IPS DF 4.7 (cell line): ENCODE data around the gene EDA.

ENCODE experiments used
- DNase-seq: peaks from one replicate; pipeline ENCODE4 v3.0.0-alpha.2; 2013; ENCODE audit warnings: low spot score; ENCODE audit errors: extremely low read depth

The EDA gene

DNA sequence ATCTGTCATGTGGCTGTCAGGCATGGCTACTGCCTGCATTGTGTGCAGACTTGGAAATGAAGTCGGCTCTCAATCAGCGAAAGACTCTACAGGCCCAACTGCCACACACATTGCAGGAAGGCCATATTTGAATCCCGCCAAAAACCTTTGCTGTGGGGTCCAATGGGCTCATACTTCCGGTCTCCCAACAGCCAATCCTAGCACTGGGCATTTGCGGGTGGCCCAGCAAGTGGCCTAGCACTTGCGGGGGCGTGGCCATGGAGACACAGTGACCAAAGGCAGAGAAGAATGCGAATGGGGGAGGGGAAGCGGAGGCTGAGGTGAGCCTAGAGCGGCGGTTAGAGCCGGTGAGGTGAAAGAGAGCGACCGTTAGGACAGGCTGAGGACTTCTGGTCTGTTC is 446.2 kb downstream of the EDA start, which contains the start of gene OTUD6A:
Gene OTUD6A (plus strand): TSS at position 382 of the 400 bp plus-strand sequence. CDS start 68 bp downstream, outside the sequence.
- no peak for DNase-seq

DNA sequence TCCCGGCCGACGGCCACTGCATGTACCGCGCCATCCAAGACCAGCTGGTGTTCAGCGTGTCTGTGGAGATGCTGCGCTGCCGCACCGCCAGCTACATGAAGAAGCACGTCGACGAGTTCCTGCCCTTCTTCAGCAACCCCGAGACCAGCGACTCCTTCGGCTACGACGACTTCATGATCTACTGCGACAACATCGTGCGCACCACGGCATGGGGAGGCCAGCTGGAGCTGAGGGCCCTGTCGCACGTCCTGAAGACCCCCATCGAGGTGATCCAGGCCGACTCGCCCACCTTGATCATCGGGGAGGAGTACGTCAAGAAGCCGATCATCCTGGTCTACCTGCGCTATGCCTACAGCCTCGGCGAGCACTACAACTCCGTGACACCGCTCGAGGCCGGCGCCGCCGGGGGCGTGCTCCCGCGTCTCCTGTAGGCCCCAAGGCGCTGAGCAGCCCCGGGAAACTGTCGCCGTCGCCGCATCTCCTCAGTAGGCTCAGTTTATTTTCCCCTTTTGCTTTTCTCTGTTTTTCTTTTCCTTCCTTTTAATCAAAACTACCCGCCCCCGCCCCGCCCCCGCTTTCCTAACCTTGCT is 447.1 kb downstream of the EDA start:
- DNase-seq = no peak

DNA sequence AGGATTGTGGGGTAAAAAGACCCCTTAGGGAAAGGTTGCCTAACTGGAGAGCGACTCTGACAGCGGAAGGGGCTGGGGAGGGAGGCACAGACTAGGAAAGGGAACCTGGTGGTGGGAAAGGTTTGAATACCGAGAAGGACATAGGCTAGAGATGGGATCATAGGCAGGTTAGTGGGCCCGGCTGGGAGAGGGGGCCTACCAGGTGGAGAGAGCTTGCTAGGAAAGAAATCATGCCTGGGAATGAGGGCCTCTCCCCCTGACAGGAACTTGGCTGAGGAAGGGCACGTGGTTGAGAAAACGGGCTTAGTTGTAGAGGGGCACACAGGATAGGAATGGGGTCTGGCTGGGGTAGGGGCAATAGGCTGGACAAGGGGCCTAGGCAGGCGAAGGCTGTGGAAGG is 450.7 kb downstream of the EDA start:
- DNase-seq = no peak

DNA sequence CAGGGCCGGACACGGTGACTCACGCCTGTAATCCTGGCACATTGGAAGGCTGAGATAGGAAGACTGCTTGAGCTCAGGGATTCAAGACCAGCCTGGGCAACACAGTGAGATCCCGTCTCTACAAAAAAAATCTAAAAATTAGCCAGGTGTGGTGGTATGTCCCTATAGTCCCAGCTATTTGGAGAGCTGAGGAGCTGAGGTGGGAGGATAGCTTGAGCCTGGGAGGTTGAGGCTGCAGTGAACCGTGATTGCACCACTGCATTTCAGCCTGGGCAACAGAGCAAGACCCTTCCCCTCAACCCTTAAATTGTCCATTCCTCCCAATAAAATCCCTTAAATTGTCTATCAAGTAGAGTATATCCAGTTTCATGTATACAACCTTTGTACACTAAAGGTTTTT is 463.4 kb downstream of the EDA start:
- DNase-seq = no peak

DNA sequence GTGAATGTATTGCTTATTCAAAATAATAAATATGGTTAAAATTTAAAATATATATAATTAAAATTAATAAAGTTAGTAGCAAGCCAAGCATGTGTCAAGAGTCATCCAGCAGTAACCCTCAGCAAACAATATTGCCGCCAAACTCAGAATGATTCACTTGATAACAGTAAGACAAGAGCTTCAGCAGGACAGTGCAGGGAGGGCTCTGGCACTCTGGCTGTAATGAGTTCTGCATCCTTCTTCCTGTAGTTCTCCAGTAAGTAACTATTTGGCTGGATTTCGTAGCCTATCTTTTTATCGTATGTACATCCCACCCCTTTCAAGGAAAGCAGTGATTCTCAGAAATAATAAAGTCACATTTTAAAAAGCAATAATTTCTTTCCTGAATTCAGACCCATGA is 464.0 kb downstream of the EDA start:
- no peak for DNase-seq

DNA sequence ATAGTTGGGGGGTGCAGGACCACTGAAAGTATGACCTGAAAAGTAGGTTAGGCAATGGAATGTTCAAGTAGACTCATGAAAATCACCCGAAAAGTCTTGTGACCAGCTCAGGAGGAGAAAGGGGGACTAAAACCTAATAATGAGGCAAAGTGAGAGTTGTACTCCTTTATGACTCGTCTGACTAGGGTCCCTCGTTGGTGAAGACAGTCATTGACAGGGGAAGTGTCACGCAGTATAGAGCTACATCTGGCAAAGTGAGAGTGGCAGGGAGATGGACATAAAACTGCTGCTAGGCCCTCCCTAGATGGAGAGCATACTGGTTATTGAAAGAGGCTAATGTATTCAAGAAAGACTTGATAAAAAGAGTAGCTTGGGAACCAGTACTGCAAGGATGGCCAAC is 466.8 kb downstream of the EDA start:
- DNase-seq = no peak

DNA sequence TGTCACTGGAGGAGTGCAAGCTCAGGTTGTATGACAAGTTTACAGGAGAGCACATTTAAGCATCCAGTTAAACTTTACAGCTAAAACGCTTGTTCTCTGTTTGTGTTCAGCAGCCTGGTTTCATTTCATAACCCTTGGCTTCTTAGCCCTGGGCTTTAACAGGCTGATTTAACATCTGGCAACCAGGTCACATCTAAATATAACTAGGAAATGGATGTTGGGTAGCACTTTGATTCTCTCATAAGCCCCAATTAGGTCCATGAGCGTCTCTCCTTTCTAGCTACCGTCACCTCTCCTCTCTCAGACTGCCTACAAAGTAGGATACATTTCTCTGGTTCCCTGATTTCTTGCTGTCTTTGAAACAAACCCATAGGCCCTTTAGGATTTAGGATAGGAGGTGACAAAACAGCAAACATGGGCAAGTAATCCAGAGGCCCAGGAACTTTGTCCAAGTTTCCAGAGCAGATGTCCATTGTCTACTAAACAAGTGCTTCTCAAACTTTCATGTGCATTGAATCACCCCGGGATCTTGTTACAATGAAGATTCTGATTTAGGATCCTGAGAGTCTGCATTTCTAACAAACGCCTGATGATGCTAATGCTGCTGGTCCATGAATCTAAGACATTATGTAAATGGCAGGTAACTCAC is 468.8 kb downstream of the EDA start:
- no peak for DNase-seq

DNA sequence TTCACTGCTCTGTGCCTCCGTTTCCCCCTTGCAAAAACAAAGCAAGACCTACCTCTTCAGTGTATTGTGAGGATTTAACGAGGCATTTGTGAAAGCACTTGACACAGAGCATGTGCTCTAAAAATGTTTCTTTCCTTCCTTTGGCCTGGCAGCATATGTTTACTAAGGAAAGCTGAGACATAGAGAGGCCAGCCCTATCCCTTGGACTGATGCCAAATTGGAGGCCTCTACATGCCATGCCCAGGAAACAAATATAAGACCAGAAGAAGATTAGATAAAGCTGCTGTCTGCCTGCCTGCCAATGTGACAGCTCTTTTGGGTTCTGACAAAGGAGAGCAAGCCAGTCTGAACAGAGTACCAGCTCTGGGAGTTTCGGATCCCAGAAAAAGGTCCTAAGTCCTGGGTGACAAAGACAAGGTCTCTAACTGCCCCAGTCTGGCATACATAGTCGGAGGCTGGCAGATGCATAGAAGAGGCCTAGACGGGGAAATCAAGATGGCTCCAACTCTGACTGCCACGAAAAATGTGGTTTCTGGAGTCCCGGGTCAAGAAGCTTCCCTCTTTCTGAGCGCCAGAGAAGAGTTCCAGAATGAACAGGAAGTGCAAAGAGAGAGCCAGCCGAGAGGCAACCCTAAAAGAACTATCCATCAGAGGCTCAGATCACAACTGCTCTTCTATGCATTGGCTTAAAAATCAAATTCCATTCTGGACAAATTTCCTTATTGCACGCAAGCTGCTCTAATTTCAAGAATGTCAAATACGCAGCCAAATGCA is 472.1 kb downstream of the EDA start:
- DNase-seq = no peak

DNA sequence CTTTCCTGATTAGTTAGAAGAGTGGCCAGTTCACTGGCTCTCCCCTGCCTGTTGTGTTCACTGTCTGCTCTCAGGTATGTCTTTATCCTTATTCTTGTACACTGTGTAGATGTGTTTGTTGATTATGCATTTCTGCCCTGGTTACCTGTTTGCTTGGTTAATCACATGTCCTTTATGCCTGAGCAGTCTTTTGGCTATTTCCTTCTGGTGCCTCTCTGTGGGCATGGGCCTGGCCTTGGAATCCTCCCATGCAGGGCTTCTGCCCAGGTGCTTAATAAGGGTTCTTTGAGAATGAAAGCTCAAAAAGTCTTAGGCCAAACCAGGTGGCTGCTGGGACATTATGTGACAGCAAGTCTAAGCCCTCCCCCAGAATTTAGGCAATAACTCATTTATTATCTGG is 472.8 kb downstream of the EDA start:
- DNase-seq = no peak
